Pancreas (tissue), 10 donors: Measurements from ENCODE around the gene CCDC116. TPM values are rescaled to one million over a fixed set of nuclear protein-coding genes. Genes with fewer than 3 reads are reported as not detected.
A peak's percentile ranks its signal among the peaks of the same experiment; 100 is the strongest.
"Not testable (repeated sequence)": the region's sequence is repeated elsewhere in the genome, so short reads cannot be mapped to it uniquely, and the experiment has no call there.

Experiments used
- ATAC-seq, 4 donors: fragments of 200-7000 bp; cut with Tn5 transposase; one replicate each; pipeline versions ENCODE4 v1.8.0 to v1.9.1; 2020; ENCODE audit warnings: mild to moderate bottlenecking in 4 of 4, moderate library complexity in 4 of 4
- DNase-seq, 6 donors: peaks; one replicate each; pipeline ENCODE4 v3.0.0-alpha.2; 2020
- FAIRE-seq: peaks from 2 replicates; lab custom pipeline; 2012; peaks lifted over from hg19 to GRCh38; lab: Jason Lieb, UNC
- H3K27ac ChIP-seq, 4 donors: fragments of 200-600 bp; sonication (generic); 1 replicate in 3 of 4; 2 replicates in 1 of 4; pipeline versions ENCODE4 v1.5.0 to v1.8.0; 2020
- H3K27me3 ChIP-seq, 4 donors: fragments of 200-600 bp; one replicate each; pipeline ENCODE4 v1.8.0; 2021
- H3K36me3 ChIP-seq, 3 donors: fragments of 200-600 bp; sonication (generic) in 1 of 3; one replicate each; pipeline versions ENCODE4 v1.5.0 to v1.8.0; 2020 to 2021
- H3K4me1 ChIP-seq, 3 donors: fragments of 200-600 bp; one replicate each; pipeline ENCODE4 v1.8.0; 2021
- H3K4me3 ChIP-seq, 4 donors: fragments of 200-600 bp; sonication (generic) in 2 of 4; one replicate each; pipeline versions ENCODE4 v1.5.0 to v1.8.0; 2020 to 2021
- H3K9me3 ChIP-seq, 4 donors: fragments of 200-600 bp; one replicate each; pipeline ENCODE4 v1.8.0; 2021
- CTCF ChIP-seq, 4 donors: fragments of 200-600 bp; sonication (generic) in 3 of 4; IDR thresholded peaks; one replicate each; pipeline versions ENCODE4 v1.5.0 to v1.8.0; 2021; ENCODE audit warnings: antibody characterized with exemption in 4 of 4
- WGBS, 2 donors: extraction: QIAGEN DNeasy Blood & Tissue Kit; methylation state at CpG; one replicate each; pipeline ENCODE4 v1.1.7; 2013; 5-methylcytosine and 5-hydroxymethylcytosine counted together
- intact Hi-C, 3 donors: fragments of 100-400 bp; cut with DNase I; formaldehyde crosslinking; loops; one replicate each; pipeline versions ENCODE4 v1.11.1 to v1.14.2; 2022
- polyA plus RNA-seq, 2 donors: library from polyadenylated mRNA; stranded (reverse); fragments of 200-250 nt; gene quantifications; one replicate each; pipeline ENCODE4 v1.2.3, GENCODE V29; 2013
- total RNA-seq, 6 donors: library from RNA; stranded (reverse); fragmentation: NEBNext Ultra II Directional in 4 of 6; extraction: Animal tissue kit (Norgen Biotek cat#: 25700) in 4 of 6; gene quantifications; one replicate each; pipeline versions ENCODE4 v1.2.1 to v1.2.4, GENCODE V29; 2021 to 2023
- donor health status: healthy with polysubstance abuse.
- donor health status: DM: no; HTN: no; CAD: no; lungs with moderate emphysema.
- donor health status: DM: no; HTN: no; CAD: no.
- donor health status: control.
- donor health status: control.
- donor health status: Bipolar disorder and iron deficiency.
- donor health status: DM: yes; HTN: yes; CAD: no.
- donor health status: DM: no; HTN: no; CAD: no.
- donor health status: DM: no; HTN: no; CAD: no.
- donor health status: DM: yes; HTN: yes; CAD: no.

The CCDC116 gene
- total and polyA plus RNA-seq, 8 donors: 0.12 to 1.3 (median 0.34) TPM; not detected in 1

DNA sequence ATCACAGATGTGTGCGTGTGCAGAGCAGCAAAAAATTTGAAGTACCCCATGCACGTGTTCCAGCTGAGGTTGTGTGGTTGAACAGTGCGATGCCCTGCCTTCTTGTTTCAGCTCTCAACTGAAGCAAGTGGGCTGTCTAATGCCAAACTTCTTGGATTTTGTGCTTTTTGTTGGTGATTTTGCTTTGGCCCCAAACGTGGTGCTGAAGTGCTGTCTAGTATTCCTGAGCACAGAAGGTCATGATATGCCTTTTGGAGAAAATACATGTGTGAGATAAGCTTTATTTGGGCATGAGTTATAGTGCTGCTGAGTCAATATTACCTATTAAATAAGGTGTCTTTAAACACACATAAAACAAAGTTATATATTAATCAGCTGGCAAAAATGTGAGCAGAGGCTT lies 16.8 kb upstream of the CCDC116 start:
- Histone ChIP-seq H3K4me1 (peaks cover 0 to 22% (median 5%) of the 10 kb centered on the region in 3 donors), H3K9me3 (no peaks in the 10 kb centered on the region), H3K27me3 (no peaks in the 10 kb centered on the region), H3K36me3 (peaks cover 0 to 11% (median 5%) of the 10 kb centered on the region in 3 donors), H3K4me3 (no peak overlapping the region), H3K27ac (no peak overlapping the region)
- TF ChIP-seq CTCF (IDR thresholded peaks at IDR 0.05): no peak
- FAIRE-seq (no peak), DNase-seq (no peak), ATAC-seq (peak; percentile 62 to 82 (median 70))
- intact Hi-C loops: no loop called here
- 34 to 38% methylated on average over 4 of the region's 4 CpGs for WGBS, 2 donors

- H3K27ac ChIP-seq, DNase-seq, H3K36me3 ChIP-seq, H3K4me3 ChIP-seq, FAIRE-seq, H3K9me3 ChIP-seq, ATAC-seq, H3K27me3 ChIP-seq, intact Hi-C loops: not testable (repeated sequence)
- WGBS, 2 donors: 95 to 96% methylated on average over 6 of the region's 6 CpGs
- H3K4me1 ChIP-seq: peaks cover 0 to 24% (median 5%) of the 10 kb centered on the region in 3 donors
Observed at GRCh38 chr22:21617337-21617736, 15.2 kb upstream of the CCDC116 start.

DNA sequence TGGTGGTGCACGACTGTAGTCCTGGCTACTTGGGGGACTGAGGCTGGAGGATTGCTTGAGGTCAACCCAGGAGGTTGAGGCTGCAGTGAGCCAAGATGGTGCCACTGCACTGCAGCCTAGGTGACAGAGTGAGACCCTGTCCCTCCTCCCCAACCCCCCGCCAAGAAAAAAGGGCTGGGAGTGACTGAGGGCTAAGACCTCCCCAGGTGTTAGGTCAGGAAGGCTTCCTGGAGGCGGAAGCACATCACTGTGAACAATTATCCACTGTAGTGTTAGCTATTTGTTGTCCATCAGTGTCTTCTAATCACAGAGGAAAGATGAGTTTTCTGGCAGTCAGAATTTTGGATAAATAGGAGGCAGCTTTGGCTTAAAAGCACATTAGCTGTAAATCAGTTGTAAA lies 11.5 kb upstream of the CCDC116 start:
- no peak for DNase-seq
- Histone ChIP-seq H3K4me1 (peaks cover 0 to 17% (median 0%) of the 10 kb centered on the region in 3 donors), H3K9me3 (no peaks in the 10 kb centered on the region), H3K27ac (no peak overlapping the region), H3K27me3 (no peaks in the 10 kb centered on the region), H3K4me3 (no peak overlapping the region), H3K36me3 (no peaks in the 10 kb centered on the region)
- ATAC-seq: no peak
- intact Hi-C loops: loop anchor here in 1 of 3 donors (10.0 kb wide), 1 partner anchor 56 kb away; the partner anchor contains the start of gene UBE2L3
- WGBS, 2 donors: 79 to 83% methylated on average over 3 of the region's 3 CpGs
- FAIRE-seq: no peak
- no peak for TF ChIP-seq CTCF (IDR thresholded peaks at IDR 0.05)

GRCh38 chr22:21622011-21622918 lies 10.3 kb upstream of the CCDC116 start:
- H3K27ac ChIP-seq: no peak overlapping the region
- ATAC-seq (peak in 1 of 4 donors; percentile 49), FAIRE-seq (no peak), DNase-seq (no peak)
- H3K4me1 ChIP-seq: peaks cover 0 to 14% (median 0%) of the 10 kb centered on the region in 3 donors
- intact Hi-C loops: loop anchor here in 1 of 3 donors (10.0 kb wide), 1 partner anchor 57 kb away; the partner anchor contains the start of gene UBE2L3
- TF ChIP-seq CTCF (IDR thresholded peaks at IDR 0.05): no peak
- H3K36me3 ChIP-seq: no peaks in the 10 kb centered on the region
- H3K9me3 ChIP-seq: no peaks in the 10 kb centered on the region
- H3K27me3 ChIP-seq: no peaks in the 10 kb centered on the region
- 81 to 84% methylated on average over 17 of the region's 17 CpGs for WGBS, 2 donors
- no peak overlapping the region for H3K4me3 ChIP-seq

GRCh38 chr22:21622919-21623647 lies 9.5 kb upstream of the CCDC116 start:
- Histone ChIP-seq H3K27ac (no peak overlapping the region), H3K27me3 (no peaks in the 10 kb centered on the region), H3K4me1 (peaks cover 0 to 16% (median under 1%) of the 10 kb centered on the region in 3 donors), H3K36me3 (no peaks in the 10 kb centered on the region), H3K9me3 (no peaks in the 10 kb centered on the region), H3K4me3 (no peak overlapping the region)
- intact Hi-C loops: loop anchor here in 1 of 3 donors (10.0 kb wide), 1 partner anchor 58 kb away; the partner anchor contains the start of gene UBE2L3
- ATAC-seq (no peak), DNase-seq (no peak), FAIRE-seq (no peak)
- no peak for TF ChIP-seq CTCF (IDR thresholded peaks at IDR 0.05)
- WGBS, 2 donors: 74 to 78% methylated on average over 23 of the region's 23 CpGs
